Smooth muscle cell (in vitro differentiated cells): Measurements from ENCODE around the gene WDR91. TPM values are rescaled to one million over a fixed set of nuclear protein-coding genes. Genes with fewer than 3 reads are reported as not detected.

ENCODE experiments used
- DNase-seq: peaks from one replicate; lab custom pipeline; 2025; ENCODE audit not compliant: unreplicated experiment; lab: John Stamatoyannopoulos, UW
- H2AFZ ChIP-seq: fragments of 200-600 bp; sonication (generic); 2 replicates; pipeline ENCODE4 v1.6.0; 2016; ENCODE audit warnings: antibody characterized with exemption, low read depth, mild to moderate bottlenecking
- H3F3A ChIP-seq: fragments of 200-600 bp; sonication (generic); 2 replicates; pipeline ENCODE4 v1.6.0; 2017; ENCODE audit warnings: antibody characterized with exemption, low read depth
- H3K27ac ChIP-seq: fragments of 200-600 bp; sonication (generic); 2 replicates; pipeline ENCODE4 v1.5.1; 2016; ENCODE audit warnings: low read depth, mild to moderate bottlenecking
- H3K27me3 ChIP-seq: fragments of 200-600 bp; sonication (generic); 2 replicates; pipeline ENCODE4 v1.6.1; 2016; ENCODE audit warnings: low read depth, mild to moderate bottlenecking
- H3K36me3 ChIP-seq: fragments of 200-600 bp; sonication (generic); 2 replicates; pipeline ENCODE4 v1.5.1; 2016; ENCODE audit warnings: low read depth
- H3K4me1 ChIP-seq: fragments of 200-600 bp; sonication (generic); 2 replicates; pipeline ENCODE4 v1.5.1; 2016; ENCODE audit warnings: low read depth
- H3K4me2 ChIP-seq: fragments of 200-600 bp; sonication (generic); 2 replicates; pipeline ENCODE4 v1.6.0; 2016; ENCODE audit warnings: mild to moderate bottlenecking
- H3K4me3 ChIP-seq: fragments of 200-600 bp; sonication (generic); 2 replicates; pipeline ENCODE4 v1.5.1; 2016; ENCODE audit warnings: mild to moderate bottlenecking
- H3K79me2 ChIP-seq: fragments of 200-600 bp; sonication (generic); 2 replicates; pipeline ENCODE4 v1.6.0; 2016; ENCODE audit warnings: low read depth, mild to moderate bottlenecking
- H3K9ac ChIP-seq: fragments of 200-600 bp; sonication (generic); 2 replicates; pipeline ENCODE4 v1.6.0; 2016; ENCODE audit warnings: low read depth
- H3K9me3 ChIP-seq: fragments of 200-600 bp; sonication (generic); replicated peaks from 2 replicates; pipeline ENCODE4 v1.5.1; 2016; ENCODE audit warnings: low read depth
- H4K20me1 ChIP-seq: fragments of 200-600 bp; sonication (generic); 2 replicates; pipeline ENCODE4 v1.6.0; 2016; ENCODE audit warnings: low read depth
- CTCF ChIP-seq: fragments of 200-600 bp; sonication (generic); IDR thresholded peaks from 2 replicates; pipeline ENCODE4 v1.5.1; 2017; ENCODE audit warnings: borderline replicate concordance, mild to moderate bottlenecking, antibody characterized with exemption; ENCODE audit not compliant: insufficient read depth, poor library complexity, severe bottlenecking
- WGBS: methylation state at CpG from one replicate; pipeline ENCODE4 v1.1.7; 2016; ENCODE audit warnings: low lambda C conversion rate; 5-methylcytosine and 5-hydroxymethylcytosine counted together
- polyA plus RNA-seq: library from polyadenylated mRNA; unstranded; fragments of >200 nt; fragmentation: Nextera tagmentation; extraction: Ambion mirVana; gene quantifications from 2 replicates; pipeline ENCODE4 v1.2.1, GENCODE V29; 2016
- total RNA-seq: library from RNA; depleted of rRNA; stranded (reverse); fragments of >200 nt; gene quantifications from 2 replicates; pipeline ENCODE4 v1.2.3, GENCODE V29; 2014

WDR91 gene
- total and polyA plus RNA-seq, 2 experiments from 2014 or later: 6.6 to 6.8 TPM

GRCh38 chr7:135160098-135160857 lies 51.0 kb downstream of the WDR91 start:
- H3K27me3 ChIP-seq: no peaks in the 10 kb centered on the region
- peaks cover 12% of the 10 kb centered on the region for H3F3A ChIP-seq
- no peak overlapping the region for H2AFZ ChIP-seq
- no peaks in the 10 kb centered on the region for H4K20me1 ChIP-seq
- peak overlapping the region; percentile 75 for H3K4me2 ChIP-seq
- peaks cover 7% of the 10 kb centered on the region for H3K9me3 ChIP-seq
- H3K27ac ChIP-seq: peak overlapping the region; percentile 61
- H3K4me1 ChIP-seq: peaks cover 13% of the 10 kb centered on the region
- no peak overlapping the region for H3K9ac ChIP-seq
- no peak overlapping the region for H3K4me3 ChIP-seq
- no peak for TF ChIP-seq CTCF
- no peaks in the 10 kb centered on the region for H3K79me2 ChIP-seq
- WGBS: 46% methylated on average over 5 of the region's 5 CpGs
- H3K36me3 ChIP-seq: no peaks in the 10 kb centered on the region
- DNase-seq: no peak

- Histone ChIP-seq H3K4me2 (peak overlapping the region; percentile 75), H3K9ac (no peak overlapping the region), H3K27me3 (no peaks in the 10 kb centered on the region), H3K27ac (peak overlapping the region; percentile 61), H3K36me3 (no peaks in the 10 kb centered on the region), H3K4me1 (peaks cover 13% of the 10 kb centered on the region), H3F3A (peaks cover 12% of the 10 kb centered on the region), H2AFZ (no peak overlapping the region), H3K9me3 (peaks cover 9% of the 10 kb centered on the region), H3K79me2 (no peaks in the 10 kb centered on the region), H4K20me1 (no peaks in the 10 kb centered on the region), H3K4me3 (no peak overlapping the region)
- DNase-seq: no peak
- WGBS: 88% methylated on average over 2 of the region's 2 CpGs
- TF ChIP-seq CTCF: no peak
Observed at GRCh38 chr7:135159359-135160085, 51.8 kb downstream of the WDR91 start.

GRCh38 chr7:135158874-135159273 lies 52.5 kb downstream of the WDR91 start:
- WGBS: 95% methylated on average over 6 of the region's 6 CpGs
- no peak for DNase-seq
- peaks cover 13% of the 10 kb centered on the region for H3K4me1 ChIP-seq
- H3F3A ChIP-seq: peaks cover 12% of the 10 kb centered on the region
- no peak overlapping the region for H2AFZ ChIP-seq
- no peaks in the 10 kb centered on the region for H3K27me3 ChIP-seq
- H3K4me3 ChIP-seq: no peak overlapping the region
- no peaks in the 10 kb centered on the region for H3K79me2 ChIP-seq
- no peak overlapping the region for H3K9ac ChIP-seq
- no peaks in the 10 kb centered on the region for H3K36me3 ChIP-seq
- H3K27ac ChIP-seq: no peak overlapping the region
- H4K20me1 ChIP-seq: no peaks in the 10 kb centered on the region
- peaks cover 9% of the 10 kb centered on the region for H3K9me3 ChIP-seq
- H3K4me2 ChIP-seq: no peak overlapping the region
- TF ChIP-seq CTCF: no peak
